Smooth muscle cell (in vitro differentiated cells): ENCODE measurements around the gene GALNT8. TPM values are rescaled to one million over a fixed set of nuclear protein-coding genes. Genes with fewer than 3 reads are reported as not detected.

Experiments used
- DNase-seq: peaks from one replicate; lab custom pipeline; 2025; ENCODE audit not compliant: unreplicated experiment; lab: John Stamatoyannopoulos, UW
- H2AFZ ChIP-seq: fragments of 200-600 bp; sonication (generic); 2 replicates; pipeline ENCODE4 v1.6.0; 2016; ENCODE audit warnings: antibody characterized with exemption, low read depth, mild to moderate bottlenecking
- H3F3A ChIP-seq: fragments of 200-600 bp; sonication (generic); 2 replicates; pipeline ENCODE4 v1.6.0; 2017; ENCODE audit warnings: antibody characterized with exemption, low read depth
- H3K27ac ChIP-seq: fragments of 200-600 bp; sonication (generic); 2 replicates; pipeline ENCODE4 v1.5.1; 2016; ENCODE audit warnings: low read depth, mild to moderate bottlenecking
- H3K27me3 ChIP-seq: fragments of 200-600 bp; sonication (generic); 2 replicates; pipeline ENCODE4 v1.6.1; 2016; ENCODE audit warnings: low read depth, mild to moderate bottlenecking
- H3K36me3 ChIP-seq: fragments of 200-600 bp; sonication (generic); 2 replicates; pipeline ENCODE4 v1.5.1; 2016; ENCODE audit warnings: low read depth
- H3K4me1 ChIP-seq: fragments of 200-600 bp; sonication (generic); 2 replicates; pipeline ENCODE4 v1.5.1; 2016; ENCODE audit warnings: low read depth
- H3K4me2 ChIP-seq: fragments of 200-600 bp; sonication (generic); 2 replicates; pipeline ENCODE4 v1.6.0; 2016; ENCODE audit warnings: mild to moderate bottlenecking
- H3K4me3 ChIP-seq: fragments of 200-600 bp; sonication (generic); 2 replicates; pipeline ENCODE4 v1.5.1; 2016; ENCODE audit warnings: mild to moderate bottlenecking
- H3K79me2 ChIP-seq: fragments of 200-600 bp; sonication (generic); 2 replicates; pipeline ENCODE4 v1.6.0; 2016; ENCODE audit warnings: low read depth, mild to moderate bottlenecking
- H3K9ac ChIP-seq: fragments of 200-600 bp; sonication (generic); 2 replicates; pipeline ENCODE4 v1.6.0; 2016; ENCODE audit warnings: low read depth
- H3K9me3 ChIP-seq: fragments of 200-600 bp; sonication (generic); replicated peaks from 2 replicates; pipeline ENCODE4 v1.5.1; 2016; ENCODE audit warnings: low read depth
- H4K20me1 ChIP-seq: fragments of 200-600 bp; sonication (generic); 2 replicates; pipeline ENCODE4 v1.6.0; 2016; ENCODE audit warnings: low read depth
- CTCF ChIP-seq: fragments of 200-600 bp; sonication (generic); IDR thresholded peaks from 2 replicates; pipeline ENCODE4 v1.5.1; 2017; ENCODE audit warnings: borderline replicate concordance, mild to moderate bottlenecking, antibody characterized with exemption; ENCODE audit not compliant: insufficient read depth, poor library complexity, severe bottlenecking
- WGBS: methylation state at CpG from one replicate; pipeline ENCODE4 v1.1.7; 2016; ENCODE audit warnings: low lambda C conversion rate; 5-methylcytosine and 5-hydroxymethylcytosine counted together
- polyA plus RNA-seq: library from polyadenylated mRNA; unstranded; fragments of >200 nt; fragmentation: Nextera tagmentation; extraction: Ambion mirVana; gene quantifications from 2 replicates; pipeline ENCODE4 v1.2.1, GENCODE V29; 2016
- total RNA-seq: library from RNA; depleted of rRNA; stranded (reverse); fragments of >200 nt; gene quantifications from 2 replicates; pipeline ENCODE4 v1.2.3, GENCODE V29; 2014

The GALNT8 gene
- total and polyA plus RNA-seq, 2 experiments from 2014 or later, result 2.7 to 4.1 TPM

GRCh38 chr12:4816744-4817525, 96.7 kb downstream of the GALNT8 start:
- peaks cover 5% of the 10 kb centered on the region for H3K4me1 ChIP-seq
- peaks cover 4% of the 10 kb centered on the region for H3K79me2 ChIP-seq
- no peak overlapping the region for H3K4me3 ChIP-seq
- no peak for TF ChIP-seq CTCF
- H3K4me2 ChIP-seq, result no peak overlapping the region
- no peak overlapping the region for H3K9ac ChIP-seq
- no peaks in the 10 kb centered on the region for H3K27me3 ChIP-seq
- WGBS, result 84% methylated on average over 8 of the region's 8 CpGs
- H3K36me3 ChIP-seq, result no peaks in the 10 kb centered on the region
- H2AFZ ChIP-seq, result no peak overlapping the region
- no peak overlapping the region for H3K27ac ChIP-seq
- no peaks in the 10 kb centered on the region for H3K9me3 ChIP-seq
- no peaks in the 10 kb centered on the region for H4K20me1 ChIP-seq
- H3F3A ChIP-seq, result no peaks in the 10 kb centered on the region
- no peak for DNase-seq

GRCh38 chr12:4817880-4818279, 97.7 kb downstream of the GALNT8 start:
- no peaks in the 10 kb centered on the region for H3K9me3 ChIP-seq
- peaks cover 5% of the 10 kb centered on the region for H3K4me1 ChIP-seq
- H3K4me2 ChIP-seq, result no peak overlapping the region
- peaks cover 4% of the 10 kb centered on the region for H3K79me2 ChIP-seq
- no peaks in the 10 kb centered on the region for H3F3A ChIP-seq
- H3K36me3 ChIP-seq, result no peaks in the 10 kb centered on the region
- H3K27me3 ChIP-seq, result no peaks in the 10 kb centered on the region
- H4K20me1 ChIP-seq, result no peaks in the 10 kb centered on the region
- no peak overlapping the region for H3K27ac ChIP-seq
- WGBS, result 85% methylated on average over 8 of the region's 8 CpGs
- no peak for DNase-seq
- H3K9ac ChIP-seq, result no peak overlapping the region
- H3K4me3 ChIP-seq, result no peak overlapping the region
- no peak for TF ChIP-seq CTCF
- no peak overlapping the region for H2AFZ ChIP-seq

GRCh38 chr12:4819654-4820053, 99.5 kb downstream of the GALNT8 start:
- Histone ChIP-seq H4K20me1 (no peaks in the 10 kb centered on the region), H3K79me2 (peaks cover 4% of the 10 kb centered on the region), H3K4me2 (no peak overlapping the region), H3K9me3 (no peaks in the 10 kb centered on the region), H3K36me3 (no peaks in the 10 kb centered on the region), H3K4me3 (no peak overlapping the region), H3K27ac (no peak overlapping the region), H3K9ac (no peak overlapping the region), H3F3A (peaks cover under 1% of the 10 kb centered on the region), H3K4me1 (peaks cover 5% of the 10 kb centered on the region), H3K27me3 (no peaks in the 10 kb centered on the region), H2AFZ (no peak overlapping the region)
- DNase-seq, result no peak
- 86% methylated on average over 7 of the region's 7 CpGs for WGBS
- TF ChIP-seq CTCF, result no peak

GRCh38 chr12:4820971-4821370, 100.8 kb downstream of the GALNT8 start:
- no peak for DNase-seq
- no peak overlapping the region for H3K4me3 ChIP-seq
- peaks cover 5% of the 10 kb centered on the region for H3K4me1 ChIP-seq
- WGBS, result 49% methylated on average over 9 of the region's 9 CpGs
- TF ChIP-seq CTCF, result no peak
- H3F3A ChIP-seq, result peaks cover 6% of the 10 kb centered on the region
- no peaks in the 10 kb centered on the region for H3K27me3 ChIP-seq
- peaks cover 4% of the 10 kb centered on the region for H3K79me2 ChIP-seq
- no peaks in the 10 kb centered on the region for H3K9me3 ChIP-seq
- peak overlapping the region; percentile 39 for H3K27ac ChIP-seq
- H3K36me3 ChIP-seq, result no peaks in the 10 kb centered on the region
- H4K20me1 ChIP-seq, result no peaks in the 10 kb centered on the region
- H3K4me2 ChIP-seq, result peak overlapping the region; percentile 66
- H2AFZ ChIP-seq, result peak overlapping the region; percentile 23
- H3K9ac ChIP-seq, result no peak overlapping the region
